ENCODE results near the gene ZCWPW2.

Gene ZCWPW2

GRCh38 chr3:28347374-28348264 lies 902 bp upstream of the ZCWPW2 start:
- CTCF ChIA-PET = interaction anchor here (1.2 kb wide), 1 partner anchor 11 kb away, joined by 3 read pairs; no protein-coding TSS in a partner anchor
- POLR2A ChIA-PET = interaction anchor here (1.0 to 1.2 kb wide), 2 partner anchors 8 to 10 kb away, joined by 3 read pairs; no protein-coding TSS in a partner anchor
- no peak for DNase-seq (ENCODE audit: low read depth, low spot score)
- TF ChIP-seq CTCF (IDR thresholded peaks at IDR 0.05; ENCODE audit: insufficient read depth, low read length, missing control alignments) = no peak
- H3K4me3 ChIP-seq (ENCODE audit: low read depth, low read length) = peak overlapping the region; percentile 92

- POLR2A ChIA-PET = interaction anchor here (0.6 to 1.2 kb wide), 4 partner anchors 9 to 1022 kb away, joined by 3 read pairs; no protein-coding TSS in a partner anchor
- TF ChIP-seq CTCF (IDR thresholded peaks at IDR 0.05; ENCODE audit: insufficient read depth, low read length, missing control alignments) = no peak
- CTCF ChIA-PET = interaction anchor here (1.2 kb wide), 2 partner anchors 12 to 27 kb away, joined by 3 to 4 read pairs; no protein-coding TSS in a partner anchor
- peak overlapping the region; percentile 92 for H3K4me3 ChIP-seq (ENCODE audit: low read depth, low read length)
- peak; percentile 60 for DNase-seq (ENCODE audit: low read depth, low spot score)
Observed at GRCh38 chr3:28348265-28348628, 274 bp upstream of the ZCWPW2 start.

- peak overlapping the region; percentile 92 for H3K4me3 ChIP-seq (ENCODE audit: low read depth, low read length)
- DNase-seq (ENCODE audit: low read depth, low spot score) = no peak
- POLR2A ChIA-PET = interaction anchor here (1.0 kb wide), 1 partner anchor 32 kb away, joined by 3 read pairs; no protein-coding TSS in a partner anchor
- no peak for TF ChIP-seq CTCF (IDR thresholded peaks at IDR 0.05; ENCODE audit: insufficient read depth, low read length, missing control alignments)
- CTCF ChIA-PET = interaction anchor here (1.2 to 1.5 kb wide), 3 partner anchors 10 to 28 kb away, joined by 3 to 7 read pairs (median 4); no protein-coding TSS in a partner anchor
Observed at GRCh38 chr3:28349469-28350000, 1.0 kb downstream of the ZCWPW2 start.

GRCh38 chr3:28376424-28376823 lies 27.9 kb downstream of the ZCWPW2 start:
- no peak overlapping the region for H3K4me3 ChIP-seq (ENCODE audit: low read depth, low read length)
- ChIA-PET CTCF (no interaction called here), POLR2A (no interaction called here)
- DNase-seq (ENCODE audit: low read depth, low spot score) = peak; percentile 28
- TF ChIP-seq CTCF (IDR thresholded peaks at IDR 0.05; ENCODE audit: insufficient read depth, low read length, missing control alignments) = no peak

GRCh38 chr3:28386049-28386448 lies 37.5 kb downstream of the ZCWPW2 start:
- ChIA-PET POLR2A (no interaction called here), CTCF (no interaction called here)
- no peak overlapping the region for H3K4me3 ChIP-seq (ENCODE audit: low read depth, low read length)
- DNase-seq (ENCODE audit: low read depth, low spot score) = no peak
- TF ChIP-seq CTCF (IDR thresholded peaks at IDR 0.05; ENCODE audit: insufficient read depth, low read length, missing control alignments) = no peak

GRCh38 chr3:28388978-28389377 lies 40.5 kb downstream of the ZCWPW2 start:
- POLR2A ChIA-PET = no interaction called here
- DNase-seq (ENCODE audit: low read depth, low spot score) = no peak

More at GRCh38 chr3:28388978-28389377, 40.5 kb downstream of the ZCWPW2 start:
- CTCF ChIA-PET = no interaction called here
- no peak for TF ChIP-seq CTCF (IDR thresholded peaks at IDR 0.05; ENCODE audit: insufficient read depth, low read length, missing control alignments)
- H3K4me3 ChIP-seq (ENCODE audit: low read depth, low read length) = no peak overlapping the region
